Measurements from ENCODE around the gene GLYR1. TPM values are rescaled to one million over a fixed set of nuclear protein-coding genes. Genes with fewer than 3 reads are reported as not detected.
"Not testable (repeated sequence)": the region's sequence is repeated elsewhere in the genome, so short reads cannot be mapped to it uniquely, and the experiment has no call there.

GLYR1 gene
- total RNA-seq, 1 donor from 2014 or later: 105 TPM

DNA sequence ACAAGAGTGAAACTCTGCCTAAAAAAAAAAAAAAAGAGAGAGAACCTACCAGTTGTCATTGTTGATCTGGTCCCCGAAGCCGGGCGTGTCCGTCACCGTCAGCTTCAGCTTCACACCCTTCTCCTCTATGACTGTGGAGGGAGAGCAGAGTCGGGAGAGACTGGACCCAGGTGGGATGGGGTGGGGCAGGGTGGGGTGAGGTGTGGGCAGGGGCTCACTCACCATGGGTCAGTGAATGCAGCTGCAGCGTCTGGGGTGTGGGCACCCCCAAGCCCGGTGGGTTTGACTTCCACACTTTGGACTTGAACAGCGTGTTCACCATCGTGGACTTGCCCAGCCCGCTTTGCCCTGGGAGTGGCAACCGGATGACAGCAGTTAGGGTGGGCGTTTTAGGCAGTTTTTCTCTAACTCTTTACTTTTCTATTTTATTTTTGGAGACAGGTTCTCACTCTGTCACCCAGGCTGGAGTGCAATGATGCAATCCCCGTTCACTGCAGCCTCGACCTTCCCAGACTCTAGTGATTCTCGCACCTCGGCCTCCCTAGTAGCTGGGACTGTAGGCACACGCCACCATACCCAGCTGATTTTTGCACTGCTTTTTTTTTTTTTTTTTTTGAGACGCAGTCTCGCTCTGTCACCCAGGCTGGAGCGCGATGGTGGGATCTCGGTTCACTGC, 61.2 kb downstream of the GLYR1 start:
- Mint-ChIP-seq H3K4me3 (no peak overlapping the region), H3K4me1 (peaks cover 12% of the 10 kb centered on the region), H3K9me3 (no peaks in the 10 kb centered on the region), H3K27ac (no peak overlapping the region), H3K36me3 (no peaks in the 10 kb centered on the region), H3K27me3 (ENCODE audit: low read depth) (no peaks in the 10 kb centered on the region)
- DNase-seq (ENCODE audit: low spot score in 2 of 2, unreplicated experiment in 2 of 2): no peak
- TF ChIP-seq, protein P1, sequence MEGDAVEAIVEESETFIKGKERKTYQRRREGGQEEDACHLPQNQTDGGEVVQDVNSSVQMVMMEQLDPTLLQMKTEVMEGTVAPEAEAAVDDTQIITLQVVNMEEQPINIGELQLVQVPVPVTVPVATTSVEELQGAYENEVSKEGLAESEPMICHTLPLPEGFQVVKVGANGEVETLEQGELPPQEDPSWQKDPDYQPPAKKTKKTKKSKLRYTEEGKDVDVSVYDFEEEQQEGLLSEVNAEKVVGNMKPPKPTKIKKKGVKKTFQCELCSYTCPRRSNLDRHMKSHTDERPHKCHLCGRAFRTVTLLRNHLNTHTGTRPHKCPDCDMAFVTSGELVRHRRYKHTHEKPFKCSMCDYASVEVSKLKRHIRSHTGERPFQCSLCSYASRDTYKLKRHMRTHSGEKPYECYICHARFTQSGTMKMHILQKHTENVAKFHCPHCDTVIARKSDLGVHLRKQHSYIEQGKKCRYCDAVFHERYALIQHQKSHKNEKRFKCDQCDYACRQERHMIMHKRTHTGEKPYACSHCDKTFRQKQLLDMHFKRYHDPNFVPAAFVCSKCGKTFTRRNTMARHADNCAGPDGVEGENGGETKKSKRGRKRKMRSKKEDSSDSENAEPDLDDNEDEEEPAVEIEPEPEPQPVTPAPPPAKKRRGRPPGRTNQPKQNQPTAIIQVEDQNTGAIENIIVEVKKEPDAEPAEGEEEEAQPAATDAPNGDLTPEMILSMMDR (IDR thresholded peaks at IDR 0.05; ENCODE audit: unreplicated experiment): no peak

DNA sequence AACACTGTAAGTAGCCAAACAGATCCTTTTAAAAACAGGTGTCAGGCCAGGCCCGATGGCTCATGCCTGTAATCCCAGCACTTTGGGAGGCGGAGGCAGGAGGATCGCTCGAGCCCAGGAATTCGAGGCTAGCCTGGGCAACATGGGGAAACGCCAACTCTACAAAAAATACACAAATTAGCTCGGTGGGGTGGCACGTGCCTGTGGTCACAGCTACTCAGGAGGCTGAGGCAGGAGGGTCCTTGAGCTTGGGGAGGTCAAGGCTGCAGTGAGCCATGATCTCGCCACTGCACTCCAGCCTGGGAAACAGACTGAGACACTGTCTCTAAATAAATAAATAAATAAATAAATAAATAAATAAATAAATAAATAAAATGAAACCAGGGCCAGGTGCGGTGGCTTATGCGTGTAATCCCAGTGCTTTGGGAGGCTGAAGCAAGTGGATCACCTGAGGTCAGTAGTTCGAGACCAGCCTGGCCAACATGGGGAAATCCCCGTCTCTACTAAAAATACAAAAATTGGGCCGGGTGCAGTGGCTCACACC, 62.6 kb downstream of the GLYR1 start:
- H3K27me3 Mint-ChIP-seq (ENCODE audit: low read depth); DNase-seq (ENCODE audit: low spot score in 2 of 2, unreplicated experiment in 2 of 2); H3K9me3 Mint-ChIP-seq; H3K36me3 Mint-ChIP-seq; H3K4me3 Mint-ChIP-seq; H3K27ac Mint-ChIP-seq: not testable (repeated sequence)
- H3K4me1 Mint-ChIP-seq: peaks cover 12% of the 10 kb centered on the region

DNA sequence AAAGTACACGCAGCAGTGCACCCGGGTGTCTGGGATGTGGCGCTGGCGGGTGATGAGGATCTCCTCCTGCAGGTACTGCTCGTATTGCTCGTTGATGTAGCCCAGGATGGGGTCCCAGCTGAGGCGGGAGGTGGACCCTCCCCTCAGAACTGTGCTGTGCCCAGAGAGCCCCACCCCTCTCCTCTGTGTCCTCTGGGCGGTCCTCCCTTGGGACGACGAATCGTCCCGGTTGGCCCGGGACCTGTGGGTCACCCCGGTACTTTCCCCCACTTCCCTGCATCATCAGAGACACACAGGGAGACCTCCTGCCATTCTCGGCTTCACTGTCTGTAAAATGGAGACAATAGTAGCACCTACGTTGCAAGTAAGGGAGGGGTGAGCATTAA, 63.1 kb downstream of the GLYR1 start:
- H3K4me1 Mint-ChIP-seq: peaks cover 12% of the 10 kb centered on the region
- no peaks in the 10 kb centered on the region for H3K27me3 Mint-ChIP-seq (ENCODE audit: low read depth)
- H3K4me3 Mint-ChIP-seq: no peak overlapping the region

DNA sequence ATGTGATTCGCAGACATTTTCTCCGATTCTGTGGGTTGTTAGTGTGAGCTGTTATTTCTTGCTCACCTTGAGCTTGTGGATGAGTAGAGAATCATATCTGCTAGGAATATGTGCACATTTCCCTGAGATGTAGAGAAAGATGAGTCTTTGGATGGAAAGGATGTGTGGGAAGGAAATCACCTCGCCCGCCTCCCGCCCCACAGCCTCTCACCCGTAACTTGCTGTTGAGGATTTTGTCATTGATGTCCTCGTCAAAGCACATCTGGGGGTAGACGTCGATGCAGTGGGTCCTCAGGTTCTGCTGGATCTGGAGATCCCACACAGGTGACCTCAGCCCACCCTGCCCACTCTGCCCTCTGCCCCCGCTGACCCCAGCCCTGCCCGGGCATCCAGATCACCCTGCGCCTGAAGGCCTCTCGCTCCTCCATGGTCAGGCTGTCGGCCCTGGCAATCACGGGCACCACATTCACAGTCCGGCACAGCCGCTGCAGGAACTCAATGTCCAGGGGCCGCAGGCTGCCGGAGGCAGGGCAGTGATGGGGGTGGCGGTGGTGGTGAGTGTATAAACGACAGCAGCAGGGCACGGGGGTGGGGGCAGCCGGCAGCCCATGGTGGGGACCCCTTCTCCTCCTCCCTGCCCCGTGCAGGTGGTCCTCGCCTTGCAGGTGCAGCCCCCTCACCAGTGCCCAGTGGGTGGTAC, 63.7 kb downstream of the GLYR1 start:
- no peak overlapping the region for H3K27ac Mint-ChIP-seq
- TF ChIP-seq, protein P1 (IDR thresholded peaks at IDR 0.05; ENCODE audit: unreplicated experiment): no peak
- no peaks in the 10 kb centered on the region for H3K27me3 Mint-ChIP-seq (ENCODE audit: low read depth)
- H3K4me3 Mint-ChIP-seq: no peak overlapping the region
- DNase-seq (ENCODE audit: low spot score in 2 of 2, unreplicated experiment in 2 of 2): no peak
- no peaks in the 10 kb centered on the region for H3K9me3 Mint-ChIP-seq
- no peaks in the 10 kb centered on the region for H3K36me3 Mint-ChIP-seq
- H3K4me1 Mint-ChIP-seq: peaks cover 7% of the 10 kb centered on the region

More for the DNA sequence above, 63.1 kb downstream of the GLYR1 start:
- TF ChIP-seq, protein P1 (IDR thresholded peaks at IDR 0.05; ENCODE audit: unreplicated experiment): no peak
- H3K36me3 Mint-ChIP-seq: no peaks in the 10 kb centered on the region
- no peaks in the 10 kb centered on the region for H3K9me3 Mint-ChIP-seq
- DNase-seq (ENCODE audit: low spot score in 2 of 2, unreplicated experiment in 2 of 2): no peak
- H3K27ac Mint-ChIP-seq: no peak overlapping the region

DNA sequence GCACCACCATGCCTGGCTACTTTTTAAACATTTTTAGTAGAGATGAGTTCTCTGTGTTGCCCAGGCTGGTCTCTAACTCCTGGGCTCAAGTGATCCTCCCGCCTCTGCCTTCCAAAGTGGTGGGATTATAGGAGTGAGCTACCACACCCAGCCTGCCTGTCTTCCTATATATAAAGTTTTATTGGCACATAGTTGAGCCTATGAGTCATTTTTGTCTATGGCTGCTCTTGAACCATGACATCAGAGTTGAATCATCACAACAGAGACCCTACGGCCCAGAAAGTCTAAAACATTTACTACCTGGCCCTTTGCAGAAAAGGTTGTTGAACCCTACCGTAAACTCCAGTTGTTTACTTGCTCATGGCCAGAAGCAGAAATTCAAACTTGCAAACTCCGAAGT, 66.9 kb downstream of the GLYR1 start:
- no peaks in the 10 kb centered on the region for H3K27me3 Mint-ChIP-seq (ENCODE audit: low read depth)
- no peaks in the 10 kb centered on the region for H3K36me3 Mint-ChIP-seq
- H3K9me3 Mint-ChIP-seq: no peaks in the 10 kb centered on the region
- no peak overlapping the region for H3K27ac Mint-ChIP-seq
- no peaks in the 10 kb centered on the region for H3K4me1 Mint-ChIP-seq
- H3K4me3 Mint-ChIP-seq: no peak overlapping the region
- no peak for DNase-seq (ENCODE audit: low spot score in 2 of 2, unreplicated experiment in 2 of 2)
- TF ChIP-seq, protein P1 (IDR thresholded peaks at IDR 0.05; ENCODE audit: unreplicated experiment): no peak

DNA sequence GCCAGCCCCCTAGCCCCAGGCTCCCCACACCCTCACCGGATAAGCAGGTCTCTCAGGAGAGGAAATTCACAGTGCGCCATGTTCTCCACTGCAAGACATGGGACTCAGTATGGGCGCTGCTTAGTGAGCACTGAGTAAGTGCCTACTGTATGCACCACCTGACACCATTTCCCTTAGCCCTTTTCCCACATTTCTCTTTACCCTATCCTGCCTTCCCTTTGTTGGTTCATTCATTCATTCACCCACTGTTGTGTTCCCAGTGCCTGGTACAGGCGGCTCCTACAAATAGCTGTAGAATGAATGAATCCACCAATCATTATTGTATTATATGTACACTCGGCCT, 69.1 kb downstream of the GLYR1 start:
- no peaks in the 10 kb centered on the region for H3K27me3 Mint-ChIP-seq (ENCODE audit: low read depth)
- H3K4me1 Mint-ChIP-seq: no peaks in the 10 kb centered on the region
- H3K9me3 Mint-ChIP-seq: no peaks in the 10 kb centered on the region
- DNase-seq (ENCODE audit: low spot score in 2 of 2, unreplicated experiment in 2 of 2): no peak
- no peak overlapping the region for H3K4me3 Mint-ChIP-seq
- no peaks in the 10 kb centered on the region for H3K36me3 Mint-ChIP-seq
- no peak overlapping the region for H3K27ac Mint-ChIP-seq
- TF ChIP-seq, protein P1 (IDR thresholded peaks at IDR 0.05; ENCODE audit: unreplicated experiment): no peak

All from mesothelial cell of epicardium (in vitro differentiated cells).